EH (cell line): ENCODE data around the gene TCHP.

ENCODE experiments used
- DNase-seq: peaks from one replicate; pipeline ENCODE4 v3.0.0-alpha.2; 2015; ENCODE audit warnings: low read depth

Gene TCHP

GRCh38 chr12:109934026-109934425, 34.0 kb downstream of the TCHP start:
- DNase-seq: peak; percentile 44

GRCh38 chr12:109937371-109937770, 37.3 kb downstream of the TCHP start:
- DNase-seq: peak; percentile 42

- no peak for DNase-seq
These were observed 38.9 kb downstream of the TCHP start for GRCh38 chr12:109938947-109939346.

- DNase-seq: no peak
These were observed 39.4 kb downstream of the TCHP start for GRCh38 chr12:109939504-109939903.

GRCh38 chr12:109940339-109940923, 40.4 kb downstream of the TCHP start:
- no peak for DNase-seq

DNA sequence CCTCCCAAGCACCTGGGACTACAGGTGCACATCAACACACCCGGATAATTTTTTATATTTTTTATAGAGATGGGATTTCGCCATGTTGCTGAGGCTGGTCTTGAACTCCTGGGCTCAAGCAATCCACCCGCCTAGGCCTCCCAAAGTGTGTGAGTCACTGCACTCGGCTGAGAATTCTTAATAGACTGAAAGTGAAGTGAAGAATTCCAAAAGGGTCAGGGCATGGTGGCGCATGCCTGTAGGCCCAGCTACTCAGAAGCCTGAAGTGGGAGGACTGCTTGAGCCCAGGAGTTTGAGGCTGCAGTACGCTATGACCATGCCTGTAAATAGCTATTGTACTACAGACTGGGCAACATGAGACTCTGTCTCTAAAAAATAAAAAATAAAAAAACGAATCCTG, 43.7 kb downstream of the TCHP start:
- DNase-seq: peak; percentile 47

DNA sequence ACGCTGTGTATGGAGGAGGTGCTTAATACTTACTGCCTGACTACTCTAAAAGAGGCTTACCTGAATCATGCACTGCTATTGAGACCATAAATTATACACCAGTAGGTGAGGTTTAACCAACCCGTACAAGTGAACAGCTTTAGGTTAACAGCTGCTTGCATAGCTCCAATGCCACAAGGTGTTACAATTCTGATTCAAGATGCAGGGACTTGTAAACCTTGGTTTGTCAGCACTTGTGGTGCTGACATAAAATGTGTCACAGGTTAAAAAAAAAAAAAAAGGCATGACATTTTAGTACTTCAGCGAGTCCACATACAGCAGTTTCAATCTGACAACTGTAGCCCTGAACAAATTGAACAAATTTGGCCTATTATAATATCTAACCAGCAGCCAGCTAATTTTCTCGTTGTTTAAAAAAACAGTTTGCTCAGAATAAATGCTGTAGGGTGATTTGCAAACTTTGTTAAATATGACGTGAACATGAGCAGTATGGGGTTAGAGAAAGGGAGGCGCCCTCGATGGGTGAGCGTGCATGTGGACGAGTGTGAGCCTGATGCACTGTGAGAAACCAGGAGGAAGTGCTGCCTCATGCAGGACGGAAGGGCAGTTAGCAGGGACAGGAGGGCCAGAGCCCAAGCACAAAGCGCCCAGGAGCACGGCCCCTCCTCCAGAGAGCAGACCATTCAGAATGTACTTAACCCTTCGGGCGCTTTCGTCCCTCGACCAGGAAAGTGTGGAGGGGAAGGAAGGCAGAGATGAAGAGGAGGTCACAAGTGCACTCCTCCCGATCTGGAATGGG, 44.7 kb downstream of the TCHP start:
- peak; percentile 31 for DNase-seq

- peak; percentile 62 for DNase-seq
These were observed 46.4 kb downstream of the TCHP start for GRCh38 chr12:109946505-109946904.

DNA sequence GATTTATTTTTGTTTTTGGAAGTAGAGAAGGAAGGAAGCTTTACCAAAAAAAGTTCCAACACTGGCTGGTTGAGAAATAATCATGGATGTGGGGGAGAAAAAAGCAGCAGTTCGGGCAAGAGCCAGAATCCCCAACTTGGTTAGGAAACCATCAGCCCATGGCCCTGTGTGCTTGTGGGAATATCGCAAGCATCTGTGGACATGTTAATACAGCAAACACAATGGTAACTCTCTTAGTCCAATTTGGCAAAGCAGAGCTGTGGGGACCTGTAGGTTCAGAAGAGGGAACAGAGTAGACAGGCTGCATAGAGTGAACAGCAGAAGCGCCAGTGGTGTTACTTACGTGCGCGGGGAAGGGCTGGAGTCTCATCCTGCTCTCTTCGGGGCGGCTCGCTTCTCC, 46.8 kb downstream of the TCHP start:
- DNase-seq: no peak

DNA sequence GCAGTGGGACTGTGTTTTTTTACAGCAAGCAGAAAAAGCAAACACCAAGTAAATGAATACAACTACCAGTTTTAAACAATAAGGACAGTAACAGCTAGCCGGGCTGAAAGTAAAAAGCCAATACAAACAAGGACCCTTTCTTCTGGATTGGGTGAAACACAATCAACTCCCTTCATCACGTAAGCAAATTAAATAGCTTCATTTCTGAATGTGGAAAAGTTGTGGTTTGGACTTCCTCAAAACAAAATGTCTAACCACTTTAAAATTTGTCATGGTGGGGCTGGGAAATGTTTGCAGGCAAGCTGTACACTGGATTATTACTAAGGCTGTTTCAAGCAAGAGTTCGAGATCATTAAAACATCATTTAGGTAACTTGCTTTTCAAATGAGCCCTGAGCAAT, 47.4 kb downstream of the TCHP start:
- peak; percentile 92 for DNase-seq

GRCh38 chr12:109948368-109948767, 48.3 kb downstream of the TCHP start:
- DNase-seq: no peak

DNA sequence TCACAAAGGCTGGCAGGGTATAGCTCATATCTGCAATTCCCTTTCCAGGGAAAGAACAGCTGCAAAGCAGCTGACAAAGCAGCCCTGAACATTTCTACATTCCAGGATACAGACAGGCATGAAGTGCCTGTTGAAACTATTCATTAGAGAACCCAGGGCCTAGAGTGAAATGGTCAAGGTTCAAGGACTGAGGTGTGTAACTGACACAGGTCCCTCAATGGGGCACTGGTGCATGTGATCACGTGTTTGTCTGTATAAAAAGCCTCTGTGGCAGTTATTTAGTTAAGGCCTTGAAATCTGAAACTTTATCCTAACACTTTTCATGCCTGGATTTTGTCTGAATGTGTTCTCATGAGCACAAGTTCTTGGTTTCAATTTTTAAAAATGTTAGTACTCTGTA, 49.0 kb downstream of the TCHP start:
- peak; percentile 81 for DNase-seq

DNA sequence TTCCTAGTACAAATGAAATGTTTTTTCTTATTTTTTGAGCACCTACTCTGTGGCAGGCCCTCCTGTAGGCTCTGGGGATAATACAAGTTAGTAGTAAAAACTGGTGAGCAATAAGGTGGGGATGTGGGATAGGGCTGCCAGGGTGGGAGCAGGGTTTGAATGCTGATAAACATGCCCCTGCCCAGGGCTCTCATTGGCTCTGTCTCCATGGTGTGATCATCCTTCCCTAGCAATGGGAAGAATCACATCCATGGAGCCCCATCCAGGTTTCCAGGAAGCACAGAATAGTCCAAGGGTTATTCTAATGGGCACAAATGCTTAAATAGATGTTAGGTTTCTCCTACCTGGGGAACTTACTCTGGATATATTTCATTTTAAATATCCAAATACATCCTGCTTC, 50.6 kb downstream of the TCHP start:
- no peak for DNase-seq

DNA sequence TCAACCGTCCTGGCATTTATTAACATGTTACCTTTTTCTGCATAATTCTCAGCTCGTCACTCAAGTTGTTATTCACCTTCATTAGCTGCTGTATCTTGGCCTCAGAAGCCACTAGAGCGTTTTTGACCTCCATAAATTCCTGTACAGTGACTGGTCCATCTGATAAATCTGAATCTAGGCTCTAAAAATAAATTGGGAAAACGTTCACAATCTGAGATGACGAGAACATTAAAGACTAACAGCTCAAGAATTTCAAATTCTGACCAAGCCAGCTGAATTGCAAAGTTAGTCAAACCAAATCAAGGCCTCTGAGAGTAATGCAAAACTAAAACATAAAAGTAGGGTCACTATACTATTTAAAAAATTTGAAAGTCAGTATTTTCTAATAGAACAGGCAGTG, 51.1 kb downstream of the TCHP start:
- DNase-seq: peak; percentile 97

- peak; percentile 79 for DNase-seq
These were observed 51.7 kb downstream of the TCHP start for GRCh38 chr12:109951751-109952150.

- no peak for DNase-seq
These were observed 52.2 kb downstream of the TCHP start for GRCh38 chr12:109952160-109952858.

DNA sequence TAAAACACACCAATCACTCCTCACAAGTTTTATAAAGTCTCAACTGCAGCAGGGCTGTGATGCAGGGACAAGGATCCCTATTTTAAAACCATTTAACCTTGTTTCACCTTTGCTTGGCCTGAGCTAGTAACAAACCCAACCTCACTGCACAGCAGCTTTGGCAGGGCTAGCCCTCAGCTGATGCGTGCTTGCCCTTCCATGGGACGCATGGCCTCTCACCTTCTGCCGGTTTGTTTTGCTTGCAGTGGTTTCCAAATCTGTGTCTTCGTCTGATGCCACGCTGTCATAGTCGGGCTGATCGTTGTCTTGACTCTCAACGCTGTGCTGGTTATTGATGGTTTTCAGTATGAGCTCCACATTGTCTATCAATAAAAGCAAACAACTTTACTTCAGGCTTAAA, 52.8 kb downstream of the TCHP start:
- DNase-seq: no peak

DNA sequence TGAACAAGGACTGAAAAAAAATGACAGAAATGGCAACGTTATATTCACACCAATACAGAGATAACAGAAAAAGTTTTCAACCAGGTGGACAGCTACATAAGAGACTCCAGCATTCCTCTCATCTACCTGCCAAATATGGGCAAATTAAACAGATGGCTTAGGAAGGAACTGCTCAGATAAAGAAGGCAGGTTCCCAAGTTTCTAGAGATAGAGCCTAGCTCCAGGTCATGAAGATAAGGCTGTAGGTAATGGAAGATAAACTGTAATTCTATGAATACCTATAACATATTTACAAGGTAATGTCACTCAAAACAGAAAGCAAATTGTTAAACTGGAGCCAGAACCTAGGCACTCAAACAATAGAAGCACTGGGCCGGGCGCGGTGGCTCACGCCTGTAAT, 53.6 kb downstream of the TCHP start:
- no peak for DNase-seq

DNA sequence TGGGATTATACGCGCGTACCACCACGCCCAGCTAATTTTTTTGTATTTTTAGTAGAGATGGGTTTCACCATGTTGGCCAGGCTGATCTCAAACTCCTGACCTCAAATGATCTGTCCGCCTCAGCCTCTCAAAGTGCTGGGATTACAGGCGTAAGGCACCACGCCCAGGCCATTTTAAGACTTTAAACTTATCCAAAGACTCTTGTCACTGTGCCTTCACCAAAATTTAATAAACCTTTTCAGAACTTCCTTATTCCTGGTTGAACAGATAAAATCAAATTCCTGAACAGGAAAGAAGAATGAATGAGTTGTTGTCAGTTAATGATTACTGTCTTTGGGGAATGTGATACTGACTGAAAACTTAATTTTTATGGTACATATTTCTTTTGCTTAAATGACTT, 58.3 kb downstream of the TCHP start:
- DNase-seq: no peak

DNA sequence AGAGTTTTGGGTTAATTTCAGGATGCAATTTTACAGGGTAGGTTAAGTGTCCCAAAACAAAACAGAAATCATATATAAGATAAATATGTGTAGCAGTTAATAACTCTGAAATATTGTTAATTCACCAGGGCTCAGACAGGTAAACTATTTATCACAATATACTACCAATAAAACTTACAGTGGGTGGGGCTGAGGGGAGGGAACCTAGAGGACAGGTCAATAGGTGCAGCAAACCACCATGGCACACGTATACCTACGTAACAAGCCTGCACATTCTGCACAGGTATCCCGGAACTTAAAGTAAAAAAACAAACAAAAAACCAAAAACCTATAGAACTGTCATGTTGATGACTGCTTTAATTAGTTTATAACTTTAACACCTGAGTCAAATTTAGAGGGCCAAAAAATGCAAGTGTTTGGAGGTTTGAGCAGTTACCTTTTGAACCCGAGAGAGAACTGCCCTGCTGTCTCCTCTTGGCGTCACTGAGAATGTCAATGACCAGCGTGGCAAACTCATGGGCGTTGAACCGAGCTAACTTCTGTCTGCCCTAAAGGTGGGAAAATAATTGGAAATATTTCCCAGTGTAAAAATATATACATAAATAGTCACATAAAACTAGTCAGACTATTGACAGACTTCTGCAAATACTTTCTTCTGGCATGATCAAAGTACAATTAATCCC, 59.5 kb downstream of the TCHP start:
- DNase-seq: no peak

- DNase-seq: no peak
These were observed 61.1 kb downstream of the TCHP start for GRCh38 chr12:109961201-109961600.

DNA sequence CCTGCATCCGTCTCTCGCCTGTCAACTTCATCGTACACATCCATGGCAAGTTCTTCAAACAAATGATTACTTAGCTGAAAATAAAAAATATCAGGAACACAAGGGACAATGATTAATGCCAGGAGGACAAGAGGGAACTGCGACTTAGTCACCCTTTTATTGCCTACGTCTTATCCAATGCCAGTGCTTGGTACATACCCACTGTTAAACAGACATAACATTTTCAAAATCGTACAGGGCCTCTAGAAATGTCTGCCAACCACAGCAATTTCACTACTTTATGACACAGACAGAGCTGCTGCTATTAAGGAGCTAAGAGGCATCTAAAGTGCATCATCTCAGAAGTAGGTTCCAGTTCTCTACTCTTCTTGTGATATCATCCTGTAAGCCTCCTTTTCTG, 61.5 kb downstream of the TCHP start:
- peak; percentile 42 for DNase-seq

- DNase-seq: peak; percentile 44
These were observed 62.3 kb downstream of the TCHP start for GRCh38 chr12:109962398-109962797.
